H9 (cell line): ENCODE measurements around the gene NECAP2. TPM values are rescaled to one million over a fixed set of nuclear protein-coding genes. Genes with fewer than 3 reads are reported as not detected.
"Not testable (repeated sequence)": the region's sequence is repeated elsewhere in the genome, so short reads cannot be mapped to it uniquely, and the experiment has no call there.

Experiments used
- DNase-seq: peaks from one replicate; pipeline ENCODE4 v3.0.0-alpha.2; 2017
- H2AFZ ChIP-seq: one replicate; pipeline ENCODE4 v1.6.1; 2013; ENCODE audit warnings: mild to moderate bottlenecking, low read length, control low read depth, moderate library complexity
- H2AK5ac ChIP-seq: 2 replicates; pipeline ENCODE4 v1.6.1; 2013; ENCODE audit warnings: low read length, control low read depth, mixed read lengths; ENCODE audit not compliant: insufficient read length
- H2BK120ac ChIP-seq: one replicate; pipeline ENCODE4 v1.6.1; 2013; ENCODE audit warnings: low read depth, mild to moderate bottlenecking, low read length, control low read depth, inconsistent platforms; ENCODE audit not compliant: poor library complexity, severe bottlenecking
- H2BK12ac ChIP-seq: 2 replicates; pipeline ENCODE4 v1.6.1; 2013; ENCODE audit warnings: low read length, control low read depth, mixed read lengths, low read depth; ENCODE audit not compliant: insufficient read length
- H2BK15ac ChIP-seq: 2 replicates; pipeline ENCODE4 v1.6.1; 2013; ENCODE audit warnings: low read depth, low read length, control low read depth
- H2BK20ac ChIP-seq: one replicate; pipeline ENCODE4 v1.6.1; 2013; ENCODE audit warnings: low read depth, mild to moderate bottlenecking, low read length, control low read depth, inconsistent platforms; ENCODE audit not compliant: poor library complexity, severe bottlenecking
- H2BK5ac ChIP-seq: 2 replicates; pipeline ENCODE4 v1.6.1; 2013; ENCODE audit warnings: low read length, control low read depth, mixed read lengths; ENCODE audit not compliant: insufficient read length
- H3K14ac ChIP-seq: 2 replicates; pipeline ENCODE4 v1.6.1; 2013; ENCODE audit warnings: low read length, control low read depth; ENCODE audit not compliant: insufficient read depth
- H3K18ac ChIP-seq: 2 replicates; pipeline ENCODE4 v1.6.1; 2013; ENCODE audit warnings: low read depth, mild to moderate bottlenecking, mixed read lengths, low read length, control low read depth; ENCODE audit not compliant: insufficient read length
- H3K23ac ChIP-seq: 2 replicates; pipeline ENCODE4 v1.6.1; 2013; ENCODE audit warnings: low read length, control low read depth, mixed read lengths, low read depth; ENCODE audit not compliant: insufficient read length
- H3K23me2 ChIP-seq: 2 replicates; pipeline ENCODE4 v1.6.1; 2013; ENCODE audit warnings: low read depth, mild to moderate bottlenecking, mixed read lengths, low read length, control low read depth; ENCODE audit not compliant: insufficient read length, poor library complexity, severe bottlenecking
- H3K27ac ChIP-seq: 2 replicates; pipeline ENCODE4 v1.5.1; 2013; ENCODE audit warnings: low read length, control low read depth, mixed read lengths, low read depth; ENCODE audit not compliant: insufficient read length
- H3K27me3 ChIP-seq: 2 replicates; pipeline ENCODE4 v1.6.1; 2013; ENCODE audit warnings: low read length, control low read depth, inconsistent platforms; ENCODE audit not compliant: insufficient read depth
- H3K4ac ChIP-seq: 2 replicates; pipeline ENCODE4 v1.6.1; 2013; ENCODE audit warnings: low read depth, mild to moderate bottlenecking, control low read depth, inconsistent platforms, low read length, moderate library complexity
- H3K4me1 ChIP-seq: 2 replicates; pipeline ENCODE4 v1.6.1; 2013; ENCODE audit warnings: low read length, control low read depth, inconsistent platforms; ENCODE audit not compliant: insufficient read depth
- H3K4me2 ChIP-seq: 2 replicates; pipeline ENCODE4 v1.6.1; 2013; ENCODE audit warnings: low read length, control low read depth, mixed read lengths; ENCODE audit not compliant: insufficient read length, insufficient read depth
- H3K56ac ChIP-seq: 2 replicates; pipeline ENCODE4 v1.6.1; 2013; ENCODE audit warnings: low read depth, mild to moderate bottlenecking, mixed read lengths, low read length, control low read depth; ENCODE audit not compliant: insufficient read length
- H3K79me1 ChIP-seq: 2 replicates; pipeline ENCODE4 v1.6.1; 2013; ENCODE audit warnings: low read depth, mild to moderate bottlenecking, moderate library complexity, low read length, control low read depth, inconsistent platforms; ENCODE audit not compliant: insufficient read depth, poor library complexity, severe bottlenecking
- H3K79me2 ChIP-seq: 2 replicates; pipeline ENCODE4 v1.6.1; 2013; ENCODE audit warnings: low read length, control low read depth, inconsistent platforms; ENCODE audit not compliant: insufficient read depth
- H3K9ac ChIP-seq: 2 replicates; pipeline ENCODE4 v1.6.1; 2013; ENCODE audit warnings: low read length, control low read depth, mixed read lengths; ENCODE audit not compliant: insufficient read length; ENCODE audit errors: extremely low read depth
- H3K9me3 ChIP-seq: one replicate; pipeline ENCODE4 v1.6.1; 2013; ENCODE audit warnings: low read depth, low read length, inconsistent platforms; ENCODE audit not compliant: control insufficient read depth
- H3T11ph ChIP-seq: one replicate; pipeline ENCODE4 v1.6.1; 2013; ENCODE audit warnings: mild to moderate bottlenecking, low read length, control low read depth, inconsistent platforms
- H4K20me1 ChIP-seq: one replicate; pipeline ENCODE4 v1.6.1; 2013; ENCODE audit not compliant: control insufficient read depth, insufficient read length, insufficient read depth
- H4K5ac ChIP-seq: 2 replicates; pipeline ENCODE4 v1.6.1; 2013; ENCODE audit warnings: low read depth, mild to moderate bottlenecking, mixed read lengths, low read length, control low read depth; ENCODE audit not compliant: insufficient read length
- H4K8ac ChIP-seq: replicated peaks from 2 replicates; pipeline ENCODE4 v1.6.1; 2013; ENCODE audit warnings: low read length, control low read depth, mixed read lengths, low read depth; ENCODE audit not compliant: insufficient read length
- H4K91ac ChIP-seq: 2 replicates; pipeline ENCODE4 v1.6.1; 2013; ENCODE audit warnings: low read depth, mild to moderate bottlenecking, moderate library complexity, mixed read lengths, low read length, control low read depth; ENCODE audit not compliant: insufficient read length
- H3K27ac Mint-ChIP-seq, 3 experiments: 2 replicates in 2 of 3; 3 replicates in 1 of 3; pipeline ENCODE4 v1.8.0; 2020 to 2021; ENCODE audit warnings: mixed read lengths in 3 of 3, mild to moderate bottlenecking in 1 of 3, moderate library complexity in 1 of 3
- H3K27me3 Mint-ChIP-seq: 2 replicates; pipeline ENCODE4 v1.8.0; 2021; ENCODE audit warnings: low read depth, mild to moderate bottlenecking, moderate library complexity, mixed read lengths
- H3K36me3 Mint-ChIP-seq, 3 experiments: 2 replicates in 2 of 3; 3 replicates in 1 of 3; pipeline ENCODE4 v1.8.0; 2020 to 2021; ENCODE audit warnings: low read depth in 3 of 3, mixed read lengths in 3 of 3; ENCODE audit not compliant: insufficient read depth in 1 of 3
- H3K4me1 Mint-ChIP-seq, 2 experiments: 2 replicates each; pipeline ENCODE4 v1.8.0; 2020; ENCODE audit warnings: mixed read lengths in 2 of 2
- H3K4me3 Mint-ChIP-seq, 2 experiments: 2 replicates in 1 of 2; 3 replicates in 1 of 2; pipeline ENCODE4 v1.8.0; 2020 to 2021; ENCODE audit warnings: mild to moderate bottlenecking in 2 of 2, mixed read lengths in 2 of 2, moderate library complexity in 1 of 2
- H3K9me3 Mint-ChIP-seq, 2 experiments: 2 replicates in 1 of 2; 3 replicates in 1 of 2; pipeline ENCODE4 v1.8.0; 2020; ENCODE audit warnings: mild to moderate bottlenecking in 2 of 2, mixed read lengths in 2 of 2, moderate library complexity in 1 of 2
- WGBS: extraction: QIAGEN DNeasy Blood & Tissue Kit; methylation state at CpG from one replicate; pipeline ENCODE4 v1.1.7; 2013; ENCODE audit warnings: missing lambda C conversion rate, low lambda C conversion rate, mixed read lengths; ENCODE audit not compliant: insufficient read length; ENCODE audit errors: extremely low coverage; 5-methylcytosine and 5-hydroxymethylcytosine counted together
- total RNA-seq: library from RNA; stranded (reverse); gene quantifications from 2 replicates; pipeline ENCODE4 v1.2.1, GENCODE V29; 2021
- TF ChIP-seq, protein P1 (sequence below): fragments of 200-600 bp; sonication (generic); conservative IDR thresholded peaks from 3 replicates; pipeline ENCODE4 v1.8.0; 2021; ENCODE audit warnings: antibody characterized with exemption, mild to moderate bottlenecking

Gene NECAP2
- total RNA-seq, 1 experiment from 2014 or later: 33.2 TPM

DNA sequence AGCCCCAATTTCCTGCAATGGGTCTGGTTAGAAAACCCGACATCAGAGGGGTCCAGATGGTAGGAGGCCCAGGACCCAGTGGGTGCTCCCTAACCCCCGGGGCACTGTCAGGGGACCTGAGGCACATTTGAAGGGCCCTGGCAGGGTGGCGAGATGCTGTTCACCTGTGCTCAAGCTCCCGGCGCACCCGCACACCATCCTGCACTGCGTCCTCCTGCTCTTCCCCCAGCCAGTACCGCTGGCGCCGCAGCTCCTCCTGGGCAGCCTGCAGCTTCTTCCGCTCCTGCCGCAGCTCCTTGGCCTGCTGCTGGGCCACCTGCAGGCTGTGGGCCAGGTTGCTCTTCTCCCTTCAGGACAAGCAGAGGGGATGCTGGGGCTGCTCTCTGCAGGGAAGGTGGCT, 37.6 kb downstream of the NECAP2 start:
- TF ChIP-seq, protein P1, sequence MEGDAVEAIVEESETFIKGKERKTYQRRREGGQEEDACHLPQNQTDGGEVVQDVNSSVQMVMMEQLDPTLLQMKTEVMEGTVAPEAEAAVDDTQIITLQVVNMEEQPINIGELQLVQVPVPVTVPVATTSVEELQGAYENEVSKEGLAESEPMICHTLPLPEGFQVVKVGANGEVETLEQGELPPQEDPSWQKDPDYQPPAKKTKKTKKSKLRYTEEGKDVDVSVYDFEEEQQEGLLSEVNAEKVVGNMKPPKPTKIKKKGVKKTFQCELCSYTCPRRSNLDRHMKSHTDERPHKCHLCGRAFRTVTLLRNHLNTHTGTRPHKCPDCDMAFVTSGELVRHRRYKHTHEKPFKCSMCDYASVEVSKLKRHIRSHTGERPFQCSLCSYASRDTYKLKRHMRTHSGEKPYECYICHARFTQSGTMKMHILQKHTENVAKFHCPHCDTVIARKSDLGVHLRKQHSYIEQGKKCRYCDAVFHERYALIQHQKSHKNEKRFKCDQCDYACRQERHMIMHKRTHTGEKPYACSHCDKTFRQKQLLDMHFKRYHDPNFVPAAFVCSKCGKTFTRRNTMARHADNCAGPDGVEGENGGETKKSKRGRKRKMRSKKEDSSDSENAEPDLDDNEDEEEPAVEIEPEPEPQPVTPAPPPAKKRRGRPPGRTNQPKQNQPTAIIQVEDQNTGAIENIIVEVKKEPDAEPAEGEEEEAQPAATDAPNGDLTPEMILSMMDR: no peak
- WGBS: no CpG with 5 or more reads among the region's 12 CpGs

DNA sequence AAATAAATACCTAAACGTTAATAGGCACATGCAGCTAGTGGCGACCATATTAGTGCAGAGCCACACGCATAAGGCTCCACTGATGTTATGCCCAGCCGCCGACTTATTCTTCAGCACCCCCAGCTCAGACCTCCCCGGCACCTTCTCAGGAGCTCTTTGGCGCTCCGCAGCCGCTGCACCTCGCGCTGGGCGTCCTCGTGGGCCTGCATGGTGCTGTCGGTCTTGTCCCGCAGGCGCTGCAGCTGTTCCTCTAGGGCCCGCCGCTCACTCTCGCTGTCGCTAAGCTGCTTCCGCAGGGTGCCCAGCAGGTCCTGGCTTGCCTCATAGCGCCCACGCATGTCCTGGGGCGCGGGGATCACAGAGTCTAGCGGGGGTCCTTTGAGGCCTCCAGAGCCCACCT, 42.6 kb downstream of the NECAP2 start:
- H3T11ph ChIP-seq, H3K27ac ChIP-seq, H4K5ac ChIP-seq, H4K91ac ChIP-seq, H4K8ac ChIP-seq, H3K9me3 Mint-ChIP-seq, H3K9me3 ChIP-seq, DNase-seq, H4K20me1 ChIP-seq, H3K79me2 ChIP-seq, H3K4me3 Mint-ChIP-seq, H3K4me2 ChIP-seq, H2BK5ac ChIP-seq, H3K27me3 ChIP-seq, H3K27ac Mint-ChIP-seq, H3K79me1 ChIP-seq, H3K9ac ChIP-seq, H3K4me1 ChIP-seq, H2AK5ac ChIP-seq, H3K23me2 ChIP-seq, H2BK120ac ChIP-seq, H3K27me3 Mint-ChIP-seq, H2AFZ ChIP-seq, H3K14ac ChIP-seq, H2BK15ac ChIP-seq, H2BK20ac ChIP-seq, H3K18ac ChIP-seq, H3K4me1 Mint-ChIP-seq, H3K4ac ChIP-seq, H3K56ac ChIP-seq, H2BK12ac ChIP-seq, H3K23ac ChIP-seq: not testable (repeated sequence)
- peaks cover 10 to 54% (median 36%) of the 10 kb centered on the region in 3 experiments for H3K36me3 Mint-ChIP-seq
- no CpG with 5 or more reads among the region's 26 CpGs for WGBS

More for the DNA sequence above, 37.6 kb downstream of the NECAP2 start:
- Histone ChIP-seq H3K9me3 (no peaks in the 10 kb centered on the region), H3K56ac (no peak overlapping the region), H3K4me1 (no peaks in the 10 kb centered on the region), H3T11ph (no peak overlapping the region), H3K14ac (no peak overlapping the region), H3K23ac (no peak overlapping the region), H4K8ac (no peak overlapping the region), H2BK20ac (no peak overlapping the region), H3K79me1 (no peaks in the 10 kb centered on the region), H4K20me1 (no peaks in the 10 kb centered on the region), H2BK5ac (no peak overlapping the region), H4K91ac (no peak overlapping the region), H2BK12ac (no peak overlapping the region), H3K18ac (no peak overlapping the region), H3K4ac (no peak overlapping the region), H2AK5ac (no peak overlapping the region), H4K5ac (no peak overlapping the region), H2AFZ (no peak overlapping the region), H2BK15ac (no peak overlapping the region), H2BK120ac (no peak overlapping the region), H3K27me3 (no peaks in the 10 kb centered on the region), H3K79me2 (no peaks in the 10 kb centered on the region), H3K9ac (no peak overlapping the region), H3K4me2 (no peak overlapping the region), H3K27ac (no peak overlapping the region), H3K23me2 (no peaks in the 10 kb centered on the region)
- H3K9me3 Mint-ChIP-seq: no peaks in the 10 kb centered on the region; a peak in 1 of 5 replicates
- no peak overlapping the region for H3K4me3 Mint-ChIP-seq
- H3K36me3 Mint-ChIP-seq: peaks cover 12 to 57% (median 54%) of the 10 kb centered on the region in 3 experiments
- H3K27ac Mint-ChIP-seq: peak overlapping the region in 2 of 3 experiments; percentile 21 to 77; a peak in 2 of 7 replicates
- DNase-seq: no peak
- H3K4me1 Mint-ChIP-seq: no peaks in the 10 kb centered on the region
- H3K27me3 Mint-ChIP-seq: no peaks in the 10 kb centered on the region
